K562 (cell line): ENCODE measurements around the gene NR6A1. TPM values are rescaled to one million over a fixed set of nuclear protein-coding genes. Genes with fewer than 3 reads are reported as not detected.

Experiments
- ARID1B ChIP-seq: fragments of 450-650 bp; IDR thresholded peaks from 2 replicates; pipeline ENCODE4 v1.6.1; 2016; ENCODE audit warnings: antibody characterized with exemption, mild to moderate bottlenecking, inconsistent platforms
- CBFA2T2 ChIP-seq: fragments of 450-650 bp; conservative IDR thresholded peaks from 2 replicates; pipeline ENCODE4 v1.6.1; 2017; ENCODE audit warnings: mild to moderate bottlenecking
- CEBPB ChIP-seq: fragments of 450-650 bp; IDR thresholded peaks from 2 replicates; pipeline ENCODE4 v1.6.1; 2016; ENCODE audit warnings: missing genetic modification characterization, missing compliant biosample characterization
- ETV1 ChIP-seq: fragments of 450-650 bp; conservative IDR thresholded peaks from 2 replicates; pipeline ENCODE4 v1.6.1; 2016; ENCODE audit warnings: missing genetic modification characterization, control low read depth, low read depth, missing compliant biosample characterization
- FOXM1 ChIP-seq, 2 experiments: fragments of 450-650 bp in 1 of 2; sonication (generic) in 1 of 2; formaldehyde crosslinking in 1 of 2; IDR thresholded peaks; 2 replicates each; pipeline versions ENCODE4 v1.6.1 to v1.9.0; 2017 to 2022; ENCODE audit warnings: low read depth in 2 of 2, mild to moderate bottlenecking in 2 of 2, missing genetic modification reagents in 1 of 2, moderate library complexity in 1 of 2
- LARP7 ChIP-seq: fragments of 450-650 bp; IDR thresholded peaks from 2 replicates; pipeline ENCODE4 v1.6.1; 2016
- MCM7 ChIP-seq, 2 experiments: fragments of 450-650 bp; IDR thresholded peaks; 2 replicates each; pipeline ENCODE4 v1.6.1; 2016 to 2018
- MTA3 ChIP-seq: fragments of 450-650 bp; formaldehyde crosslinking; IDR thresholded peaks from 2 replicates; pipeline ENCODE4 v1.6.1; 2017; ENCODE audit warnings: mild to moderate bottlenecking, borderline replicate concordance
- NELFE ChIP-seq: IDR thresholded peaks from 2 replicates; pipeline ENCODE4 v1.6.1; 2011; ENCODE audit warnings: mild to moderate bottlenecking; ENCODE audit not compliant: insufficient read depth, insufficient read length
- NFIC ChIP-seq: fragments of 450-650 bp; IDR thresholded peaks from 2 replicates; pipeline ENCODE4 v1.6.1; 2017; ENCODE audit warnings: mild to moderate bottlenecking, inconsistent platforms
- NRF1 ChIP-seq, 2 experiments: fragments of 450-650 bp; IDR thresholded peaks in 1 of 2; conservative IDR thresholded peaks in 1 of 2; 2 replicates each; pipeline ENCODE4 v1.6.1; 2014; ENCODE audit warnings: mild to moderate bottlenecking in 2 of 2
- POLR2B ChIP-seq: fragments of 450-650 bp; IDR thresholded peaks from 2 replicates; pipeline ENCODE4 v1.6.1; 2018; ENCODE audit warnings: low read depth; ENCODE audit not compliant: partially characterized antibody
- ZBTB8A ChIP-seq: fragments of 450-650 bp; IDR thresholded peaks from 2 replicates; pipeline ENCODE4 v1.6.1; 2018; ENCODE audit warnings: mild to moderate bottlenecking, moderate library complexity; ENCODE audit not compliant: partially characterized antibody
- polyA plus RNA-seq, 8 experiments: library from polyadenylated mRNA; depleted of rRNA in 4 of 8; stranded (reverse) in 5 of 8; unstranded in 3 of 8; fragments of >200 nt; fragmentation: Nextera tagmentation in 2 of 8; fragmentation: Illumina TruSeq in 1 of 8; extraction: Ambion mirVana in 2 of 8; extraction: Trizol in 1 of 8; gene quantifications; 2 replicates each; pipeline versions ENCODE4 v1.2.1 to v1.2.3, GENCODE V29; 2011 to 2014; ENCODE audit warnings: inconsistent platforms in 1 of 8, missing spikeins in 1 of 8
- total RNA-seq, 7 experiments: library from RNA; depleted of rRNA in 6 of 7; stranded (reverse); fragments of >200 nt in 6 of 7; fragmentation: Illumina TruSeq in 2 of 7; extraction: Trizol in 2 of 7; gene quantifications; 2 replicates each; pipeline versions ENCODE4 v1.2.1 to v1.2.3, GENCODE V29; 2011 to 2021; ENCODE audit warnings: low replicate concordance in 1 of 7
- TF ChIP-seq, protein P1 (sequence below), 2 experiments: IDR thresholded peaks; 2 replicates each; pipeline ENCODE4 v1.6.1; 2011; ENCODE audit warnings: borderline replicate concordance in 1 of 2, control low read depth in 1 of 2, low read depth in 1 of 2, low read length in 1 of 2, mild to moderate bottlenecking in 1 of 2, mixed read lengths in 1 of 2, moderate library complexity in 1 of 2; ENCODE audit not compliant: insufficient read depth in 1 of 2, insufficient read length in 1 of 2, poor library complexity in 1 of 2, severe bottlenecking in 1 of 2; ENCODE audit errors: extremely low read depth in 1 of 2
- TF ChIP-seq, protein P2 (sequence below): fragments of 250-450 bp; sonication (Bioruptor Pico); IDR thresholded peaks from 2 replicates; pipeline ENCODE4 v1.5.0; 2022; ENCODE audit warnings: mild to moderate bottlenecking
- TF ChIP-seq, protein P3 (sequence below), 2 experiments: fragments of 450-650 bp; IDR thresholded peaks; 2 replicates each; pipeline ENCODE4 v1.6.1; 2016
- TF ChIP-seq, protein P4 (sequence below): fragments of 250-450 bp; sonication (Bioruptor Pico); IDR thresholded peaks from 2 replicates; pipeline ENCODE4 v1.8.0; 2022; ENCODE audit warnings: moderate library complexity, mild to moderate bottlenecking, inconsistent platforms
- TF ChIP-seq, protein P5 (sequence below): fragments of 200-800 bp; sonication (Bioruptor generic); IDR thresholded peaks from 2 replicates; pipeline ENCODE4 v1.6.1; 2017; ENCODE audit warnings: missing genetic modification characterization, missing compliant biosample characterization
- TF ChIP-seq, protein P6 (sequence below): sonication (generic); formaldehyde crosslinking; IDR thresholded peaks from 2 replicates; pipeline ENCODE4 v1.9.0; 2022; ENCODE audit warnings: mild to moderate bottlenecking, missing genetic modification reagents

The NR6A1 gene
- total and polyA plus RNA-seq, 9 of the 15 experiments (the other 6 are each of a cell fraction or from before 2014, with no cell fraction given) = 9.7 to 55.4 (median 28.3) TPM

DNA sequence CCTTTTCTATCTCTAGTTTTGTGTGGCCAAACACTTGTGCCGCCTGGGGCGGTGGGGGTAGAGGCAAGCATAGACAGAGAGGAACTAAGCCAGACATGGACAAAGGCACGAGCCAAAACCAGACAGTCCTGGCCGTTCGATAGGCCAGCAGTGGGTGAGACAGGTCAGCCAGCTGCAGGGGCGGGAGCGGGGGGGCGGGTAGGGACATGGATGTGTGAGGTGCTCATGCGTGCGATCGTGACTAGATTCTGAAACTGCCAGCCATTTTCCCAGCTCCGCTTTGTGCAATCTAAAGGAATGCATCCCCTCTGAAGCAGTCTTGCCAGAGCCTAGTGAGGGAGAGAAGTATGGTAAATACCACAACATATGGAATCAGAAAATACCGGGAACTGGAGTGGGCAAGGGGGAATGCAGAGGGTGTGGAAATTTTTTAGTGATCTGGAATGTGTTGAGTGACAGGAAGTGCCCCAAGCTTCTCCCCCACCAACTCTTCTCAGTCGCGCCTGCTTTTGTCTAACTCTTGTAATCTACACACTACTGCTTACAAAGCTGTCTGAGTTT lies 111.9 kb downstream of the NR6A1 start (continued):
- TF ChIP-seq, protein P1, sequence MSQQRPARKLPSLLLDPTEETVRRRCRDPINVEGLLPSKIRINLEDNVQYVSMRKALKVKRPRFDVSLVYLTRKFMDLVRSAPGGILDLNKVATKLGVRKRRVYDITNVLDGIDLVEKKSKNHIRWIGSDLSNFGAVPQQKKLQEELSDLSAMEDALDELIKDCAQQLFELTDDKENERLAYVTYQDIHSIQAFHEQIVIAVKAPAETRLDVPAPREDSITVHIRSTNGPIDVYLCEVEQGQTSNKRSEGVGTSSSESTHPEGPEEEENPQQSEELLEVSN (IDR thresholded peaks at IDR 0.05; ENCODE audit: borderline replicate concordance in 1 of 2, extremely low read depth in 1 of 2, insufficient read depth in 1 of 2, insufficient read length in 1 of 2, low read depth in 1 of 2, low read length in 1 of 2, poor library complexity in 1 of 2, severe bottlenecking in 1 of 2) = peak in 1 of 2 experiments; percentile 64
- peak; percentile 60 for TF ChIP-seq ARID1B
- no peak for TF ChIP-seq LARP7
- TF ChIP-seq NRF1 (conservative IDR thresholded peaks at IDR 0.05 in 1 of 2, IDR thresholded peaks at IDR 0.05 in 1 of 2) = peak; percentile 89 to 91
- peak; percentile 43; the same call in 1 of the 2 replicates for TF ChIP-seq CEBPB (tag)
- TF ChIP-seq, protein P2, sequence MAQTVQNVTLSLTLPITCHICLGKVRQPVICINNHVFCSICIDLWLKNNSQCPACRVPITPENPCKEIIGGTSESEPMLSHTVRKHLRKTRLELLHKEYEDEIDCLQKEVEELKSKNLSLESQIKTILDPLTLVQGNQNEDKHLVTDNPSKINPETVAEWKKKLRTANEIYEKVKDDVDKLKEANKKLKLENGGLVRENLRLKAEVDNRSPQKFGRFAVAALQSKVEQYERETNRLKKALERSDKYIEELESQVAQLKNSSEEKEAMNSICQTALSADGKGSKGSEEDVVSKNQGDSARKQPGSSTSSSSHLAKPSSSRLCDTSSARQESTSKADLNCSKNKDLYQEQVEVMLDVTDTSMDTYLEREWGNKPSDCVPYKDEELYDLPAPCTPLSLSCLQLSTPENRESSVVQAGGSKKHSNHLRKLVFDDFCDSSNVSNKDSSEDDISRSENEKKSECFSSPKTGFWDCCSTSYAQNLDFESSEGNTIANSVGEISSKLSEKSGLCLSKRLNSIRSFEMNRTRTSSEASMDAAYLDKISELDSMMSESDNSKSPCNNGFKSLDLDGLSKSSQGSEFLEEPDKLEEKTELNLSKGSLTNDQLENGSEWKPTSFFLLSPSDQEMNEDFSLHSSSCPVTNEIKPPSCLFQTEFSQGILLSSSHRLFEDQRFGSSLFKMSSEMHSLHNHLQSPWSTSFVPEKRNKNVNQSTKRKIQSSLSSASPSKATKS = no peak
- TF ChIP-seq, protein P3, sequence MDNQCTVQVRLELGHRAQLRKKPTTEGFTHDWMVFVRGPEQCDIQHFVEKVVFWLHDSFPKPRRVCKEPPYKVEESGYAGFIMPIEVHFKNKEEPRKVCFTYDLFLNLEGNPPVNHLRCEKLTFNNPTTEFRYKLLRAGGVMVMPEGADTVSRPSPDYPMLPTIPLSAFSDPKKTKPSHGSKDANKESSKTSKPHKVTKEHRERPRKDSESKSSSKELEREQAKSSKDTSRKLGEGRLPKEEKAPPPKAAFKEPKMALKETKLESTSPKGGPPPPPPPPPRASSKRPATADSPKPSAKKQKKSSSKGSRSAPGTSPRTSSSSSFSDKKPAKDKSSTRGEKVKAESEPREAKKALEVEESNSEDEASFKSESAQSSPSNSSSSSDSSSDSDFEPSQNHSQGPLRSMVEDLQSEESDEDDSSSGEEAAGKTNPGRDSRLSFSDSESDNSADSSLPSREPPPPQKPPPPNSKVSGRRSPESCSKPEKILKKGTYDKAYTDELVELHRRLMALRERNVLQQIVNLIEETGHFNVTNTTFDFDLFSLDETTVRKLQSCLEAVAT (IDR thresholded peaks at IDR 0.05) = peak; percentile 64 to 77; a peak in 2 of 4 replicates
- TF ChIP-seq ETV1 (tag) = peak; percentile 60
- TF ChIP-seq FOXM1 (IDR thresholded peaks at IDR 0.05; ENCODE audit: low read depth) = peak; percentile 36
- no peak for TF ChIP-seq FOXM1 (CRISPR knock-in tag; IDR thresholded peaks at IDR 0.05; ENCODE audit: low read depth)
- TF ChIP-seq MTA3 = 0 out of 2 replicates have a peak, but pooled peaks have one; percentile 31
- peak; percentile 32; the same call in 1 of the 2 replicates for TF ChIP-seq NFIC
- TF ChIP-seq POLR2B = peak; percentile 59
- TF ChIP-seq NELFE = no peak
- no peak for TF ChIP-seq ZBTB8A
- TF ChIP-seq, protein P4, sequence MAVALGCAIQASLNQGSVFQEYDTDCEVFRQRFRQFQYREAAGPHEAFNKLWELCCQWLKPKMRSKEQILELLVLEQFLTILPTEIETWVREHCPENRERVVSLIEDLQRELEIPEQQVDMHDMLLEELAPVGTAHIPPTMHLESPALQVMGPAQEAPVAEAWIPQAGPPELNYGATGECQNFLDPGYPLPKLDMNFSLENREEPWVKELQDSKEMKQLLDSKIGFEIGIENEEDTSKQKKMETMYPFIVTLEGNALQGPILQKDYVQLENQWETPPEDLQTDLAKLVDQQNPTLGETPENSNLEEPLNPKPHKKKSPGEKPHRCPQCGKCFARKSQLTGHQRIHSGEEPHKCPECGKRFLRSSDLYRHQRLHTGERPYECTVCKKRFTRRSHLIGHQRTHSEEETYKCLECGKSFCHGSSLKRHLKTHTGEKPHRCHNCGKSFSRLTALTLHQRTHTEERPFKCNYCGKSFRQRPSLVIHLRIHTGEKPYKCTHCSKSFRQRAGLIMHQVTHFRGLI (CRISPR knock-in tag) = no peak
- no peak for TF ChIP-seq MCM7 (IDR thresholded peaks at IDR 0.05)
- TF ChIP-seq, protein P5, sequence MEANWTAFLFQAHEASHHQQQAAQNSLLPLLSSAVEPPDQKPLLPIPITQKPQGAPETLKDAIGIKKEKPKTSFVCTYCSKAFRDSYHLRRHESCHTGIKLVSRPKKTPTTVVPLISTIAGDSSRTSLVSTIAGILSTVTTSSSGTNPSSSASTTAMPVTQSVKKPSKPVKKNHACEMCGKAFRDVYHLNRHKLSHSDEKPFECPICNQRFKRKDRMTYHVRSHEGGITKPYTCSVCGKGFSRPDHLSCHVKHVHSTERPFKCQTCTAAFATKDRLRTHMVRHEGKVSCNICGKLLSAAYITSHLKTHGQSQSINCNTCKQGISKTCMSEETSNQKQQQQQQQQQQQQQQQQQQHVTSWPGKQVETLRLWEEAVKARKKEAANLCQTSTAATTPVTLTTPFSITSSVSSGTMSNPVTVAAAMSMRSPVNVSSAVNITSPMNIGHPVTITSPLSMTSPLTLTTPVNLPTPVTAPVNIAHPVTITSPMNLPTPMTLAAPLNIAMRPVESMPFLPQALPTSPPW (CRISPR knock-in tag) = peak; percentile 99
- TF ChIP-seq CBFA2T2 = peak; percentile 77
- TF ChIP-seq, protein P6, sequence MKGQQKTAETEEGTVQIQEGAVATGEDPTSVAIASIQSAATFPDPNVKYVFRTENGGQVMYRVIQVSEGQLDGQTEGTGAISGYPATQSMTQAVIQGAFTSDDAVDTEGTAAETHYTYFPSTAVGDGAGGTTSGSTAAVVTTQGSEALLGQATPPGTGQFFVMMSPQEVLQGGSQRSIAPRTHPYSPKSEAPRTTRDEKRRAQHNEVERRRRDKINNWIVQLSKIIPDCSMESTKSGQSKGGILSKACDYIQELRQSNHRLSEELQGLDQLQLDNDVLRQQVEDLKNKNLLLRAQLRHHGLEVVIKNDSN (CRISPR knock-in tag) = no peak
